GM23248 (cell line): ENCODE results near the gene FAM53A.

Experiments used
- EZH2 ChIP-seq: fragments of 200-600 bp; sonication (generic); IDR thresholded peaks from 2 replicates; pipeline ENCODE4 v1.6.1; 2018; ENCODE audit warnings: antibody characterized with exemption, mild to moderate bottlenecking; ENCODE audit not compliant: insufficient read depth, poor library complexity, severe bottlenecking
- EZH2phosphoT487 ChIP-seq: fragments of 200-600 bp; sonication (generic); IDR thresholded peaks from 2 replicates; pipeline ENCODE4 v1.6.1; 2018; ENCODE audit warnings: antibody characterized with exemption, moderate library complexity, mild to moderate bottlenecking, low read depth; ENCODE audit not compliant: insufficient read depth

GRCh38 chr4:1615786-1616556, 68.1 kb downstream of the FAM53A start:
- TF ChIP-seq EZH2 (no peak), EZH2phosphoT487 (no peak)
